NOMO-1 treated with DMSO at 0.1 percent for 48 hours (cell line): ENCODE results near the gene MYO3A.

Experiments
- DNase-seq: peaks from one replicate; lab custom pipeline; 2025; ENCODE audit not compliant: unreplicated experiment; lab: John Stamatoyannopoulos, UW

MYO3A gene

GRCh38 chr10:26243351-26243720 is 309.3 kb downstream of the MYO3A start:
- DNase-seq, result no peak

DNA sequence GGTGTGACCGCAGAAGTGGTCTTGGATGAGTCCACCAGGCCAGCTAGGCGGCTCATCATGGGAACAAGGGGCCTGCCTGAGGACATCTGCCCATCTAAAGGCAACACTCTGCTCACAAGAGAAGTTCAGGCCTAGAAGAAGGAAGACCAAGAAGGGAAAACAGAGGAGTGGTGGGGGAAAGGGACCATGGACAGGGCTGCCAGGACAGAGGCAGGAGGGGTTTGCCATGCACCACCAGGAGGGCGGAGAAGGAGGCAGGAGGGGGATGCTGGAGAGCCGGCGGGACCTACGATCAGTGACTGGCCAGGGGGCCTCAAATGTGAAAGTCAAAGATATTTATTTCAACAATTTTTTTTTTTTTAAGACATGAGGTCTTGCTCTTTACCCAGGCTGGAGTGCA is 315.7 kb downstream of the MYO3A start:
- DNase-seq, result no peak

- no peak for DNase-seq
Measured at GRCh38 chr10:26251925-26252324, 317.9 kb downstream of the MYO3A start.

DNA sequence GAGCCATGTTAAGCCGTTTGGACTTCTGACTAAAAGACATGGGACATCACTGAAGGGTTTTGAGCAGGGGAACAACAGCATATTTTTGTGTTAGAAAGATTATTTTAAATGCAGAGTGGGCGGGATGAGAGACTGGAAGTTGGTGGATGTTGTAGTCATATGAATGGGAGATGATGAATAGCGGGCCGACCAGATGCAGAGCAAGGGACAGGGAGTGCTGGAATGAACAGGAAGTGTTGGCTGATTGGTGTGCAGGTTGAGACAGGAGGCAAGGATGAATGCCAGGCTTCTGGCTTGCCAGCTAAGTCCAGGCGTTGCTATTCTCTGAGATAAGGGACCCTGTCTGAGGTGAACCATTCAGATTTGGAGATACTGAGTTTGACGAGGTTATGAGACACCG is 320.6 kb downstream of the MYO3A start:
- DNase-seq, result no peak

DNA sequence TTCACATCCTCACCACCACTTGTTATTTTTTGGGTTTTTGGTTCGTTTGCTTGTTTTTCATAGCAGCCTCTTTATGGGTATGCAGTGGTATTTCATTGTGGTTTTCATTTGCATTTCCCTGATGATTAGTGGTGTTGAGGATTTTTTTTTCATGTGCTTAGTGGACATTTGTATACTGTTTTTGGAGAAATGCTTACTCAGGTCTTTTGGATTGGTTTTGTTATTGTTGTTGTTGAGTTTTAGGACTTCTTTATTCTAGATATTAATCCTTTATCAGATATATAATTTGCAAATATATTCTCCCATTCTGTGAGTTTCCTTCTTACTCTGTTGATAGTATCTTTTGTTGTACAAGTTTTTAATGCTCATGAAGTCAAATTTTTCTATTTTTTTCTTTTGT is 325.3 kb downstream of the MYO3A start:
- DNase-seq, result no peak
